ENCODE measurements around the gene GLE1. TPM values are rescaled to one million over a fixed set of nuclear protein-coding genes. Genes with fewer than 3 reads are reported as not detected.
A peak's percentile ranks its signal among the peaks of the same experiment; 100 is the strongest.

The GLE1 gene
- total RNA-seq, result 10 to 100 TPM; 51.0 to 55.7 TPM

- H3K9me3 Mint-ChIP-seq (ENCODE audit: low read depth), result no peaks in the 10 kb centered on the region
- peak within 1 kb of the TSS; percentile 93 for H3K4me3 Mint-ChIP-seq
- peak within 1 kb of the TSS; percentile 99 for H3K27ac Mint-ChIP-seq
- ATAC-seq (peak; percentile 95), DNase-seq (peak; percentile 96)
- CTCF ChIA-PET, result interaction anchor here (0.8 to 1.2 kb wide), 4 partner anchors 14 to 313 kb away, joined by 3 to 4 read pairs (median 4); partner anchors contain the start of genes ENDOG and SPTAN1
- H3K4me1 Mint-ChIP-seq, result peaks cover 32% of the 10 kb centered on the region
- H3K27me3 Mint-ChIP-seq, result no peaks in the 10 kb centered on the region
- H3K36me3 Mint-ChIP-seq, result peaks cover 31% of the 10 kb centered on the region
These were observed at the start of gene GLE1 for GRCh38 chr9:128504485-128505413. GLE1 (plus strand) TSS chr9:128504719; CDS start chr9:128504806, 87 bp downstream.

GRCh38 chr9:128454991-128455390 is 49.5 kb upstream of the GLE1 start:
- DNase-seq (no peak), ATAC-seq (no peak)
- Mint-ChIP-seq H3K27ac (no peak overlapping the region), H3K27me3 (no peaks in the 10 kb centered on the region), H3K4me1 (peaks cover 21% of the 10 kb centered on the region), H3K9me3 (ENCODE audit: low read depth) (no peaks in the 10 kb centered on the region), H3K4me3 (peak overlapping the region; percentile 8), H3K36me3 (peaks cover 2% of the 10 kb centered on the region)
- CTCF ChIA-PET, result interaction anchor here (1.1 to 1.3 kb wide), 2 partner anchors 16 to 159 kb away, joined by 3 to 6 read pairs; no protein-coding TSS in a partner anchor

GRCh38 chr9:128455849-128456612 is 48.5 kb upstream of the GLE1 start, which contains the start of gene ODF2:
ODF2 (plus strand) TSS chr9:128456006; CDS start chr9:128456092, 86 bp downstream.
- Mint-ChIP-seq H3K36me3 (peaks cover 9% of the 10 kb centered on the region), H3K9me3 (ENCODE audit: low read depth) (no peaks in the 10 kb centered on the region), H3K27me3 (no peaks in the 10 kb centered on the region), H3K4me3 (peak within 1 kb of the TSS; percentile 85), H3K27ac (peak within 1 kb of the TSS; percentile 89), H3K4me1 (peaks cover 21% of the 10 kb centered on the region)
- CTCF ChIA-PET, result interaction anchor here (1.3 kb wide), 1 partner anchor 17 kb away, joined by 6 read pairs; no protein-coding TSS in a partner anchor
- DNase-seq (peak; percentile 99), ATAC-seq (peak; percentile 90)

GRCh38 chr9:128456613-128457061 is 47.9 kb upstream of the GLE1 start:
- H3K4me1 Mint-ChIP-seq, result peaks cover 21% of the 10 kb centered on the region
- peak overlapping the region; percentile 85 for H3K4me3 Mint-ChIP-seq
- no peaks in the 10 kb centered on the region for H3K9me3 Mint-ChIP-seq (ENCODE audit: low read depth)
- CTCF ChIA-PET, result interaction anchor here (1.2 kb wide), 1 partner anchor 94 kb away, joined by 5 read pairs; no protein-coding TSS in a partner anchor
- DNase-seq (peak; percentile 85), ATAC-seq (peak; percentile 73)
- H3K27ac Mint-ChIP-seq, result peak overlapping the region; percentile 89
- peaks cover 12% of the 10 kb centered on the region for H3K36me3 Mint-ChIP-seq
- H3K27me3 Mint-ChIP-seq, result no peaks in the 10 kb centered on the region

- H3K27ac Mint-ChIP-seq, result no peak overlapping the region
- no peak for ATAC-seq
- CTCF ChIA-PET, result interaction anchor here (1.2 kb wide), 1 partner anchor 95 kb away, joined by 5 read pairs; no protein-coding TSS in a partner anchor
- peaks cover 15% of the 10 kb centered on the region for H3K36me3 Mint-ChIP-seq
- peak overlapping the region; percentile 85 for H3K4me3 Mint-ChIP-seq
- peaks cover 21% of the 10 kb centered on the region for H3K4me1 Mint-ChIP-seq
- H3K9me3 Mint-ChIP-seq (ENCODE audit: low read depth), result no peaks in the 10 kb centered on the region
- H3K27me3 Mint-ChIP-seq, result no peaks in the 10 kb centered on the region
- no peak for DNase-seq
These were observed 47.3 kb upstream of the GLE1 start for GRCh38 chr9:128457207-128457606.

GRCh38 chr9:128459011-128459410 is 45.5 kb upstream of the GLE1 start:
- no peak for DNase-seq
- H3K9me3 Mint-ChIP-seq (ENCODE audit: low read depth), result no peaks in the 10 kb centered on the region
- ATAC-seq, result no peak
- H3K4me3 Mint-ChIP-seq, result no peak overlapping the region
- peaks cover 21% of the 10 kb centered on the region for H3K4me1 Mint-ChIP-seq
- CTCF ChIA-PET, result interaction anchor here (2.2 kb wide), 1 partner anchor 20 kb away, joined by 7 read pairs; no protein-coding TSS in a partner anchor
- no peaks in the 10 kb centered on the region for H3K27me3 Mint-ChIP-seq
- no peak overlapping the region for H3K27ac Mint-ChIP-seq
- H3K36me3 Mint-ChIP-seq, result peaks cover 27% of the 10 kb centered on the region

GRCh38 chr9:128469070-128469469 is 35.4 kb upstream of the GLE1 start:
- no peak overlapping the region for H3K27ac Mint-ChIP-seq
- DNase-seq, result no peak
- CTCF ChIA-PET, result interaction anchor here (1.1 kb wide), 1 partner anchor 30 kb away, joined by 3 read pairs; no protein-coding TSS in a partner anchor
- no peak overlapping the region for H3K4me3 Mint-ChIP-seq
- no peaks in the 10 kb centered on the region for H3K9me3 Mint-ChIP-seq (ENCODE audit: low read depth)
- no peaks in the 10 kb centered on the region for H3K27me3 Mint-ChIP-seq
- H3K4me1 Mint-ChIP-seq, result peaks cover 2% of the 10 kb centered on the region
- peaks cover 27% of the 10 kb centered on the region for H3K36me3 Mint-ChIP-seq
- no peak for ATAC-seq

GRCh38 chr9:128470560-128470959 is 34.0 kb upstream of the GLE1 start:
- Mint-ChIP-seq H3K9me3 (ENCODE audit: low read depth) (no peaks in the 10 kb centered on the region), H3K27ac (peak overlapping the region; percentile 44), H3K4me1 (peaks cover 2% of the 10 kb centered on the region), H3K27me3 (no peaks in the 10 kb centered on the region), H3K4me3 (no peak overlapping the region), H3K36me3 (peaks cover 35% of the 10 kb centered on the region)
- ATAC-seq (no peak), DNase-seq (no peak)
- CTCF ChIA-PET, result no interaction called here

- DNase-seq (no peak), ATAC-seq (no peak)
- CTCF ChIA-PET, result no interaction called here
- Mint-ChIP-seq H3K27me3 (no peaks in the 10 kb centered on the region), H3K4me3 (no peak overlapping the region), H3K36me3 (peaks cover 35% of the 10 kb centered on the region), H3K9me3 (ENCODE audit: low read depth) (no peaks in the 10 kb centered on the region), H3K4me1 (peaks cover 2% of the 10 kb centered on the region), H3K27ac (no peak overlapping the region)
These were observed 31.4 kb upstream of the GLE1 start for GRCh38 chr9:128473104-128473503.

GRCh38 chr9:128475867-128476266 is 28.7 kb upstream of the GLE1 start:
- no peaks in the 10 kb centered on the region for H3K27me3 Mint-ChIP-seq
- CTCF ChIA-PET, result no interaction called here
- ATAC-seq (no peak), DNase-seq (no peak)
- H3K4me1 Mint-ChIP-seq, result no peaks in the 10 kb centered on the region
- no peaks in the 10 kb centered on the region for H3K9me3 Mint-ChIP-seq (ENCODE audit: low read depth)
- no peak overlapping the region for H3K27ac Mint-ChIP-seq
- peaks cover 36% of the 10 kb centered on the region for H3K36me3 Mint-ChIP-seq
- H3K4me3 Mint-ChIP-seq, result no peak overlapping the region

- Mint-ChIP-seq H3K27ac (no peak overlapping the region), H3K4me3 (no peak overlapping the region), H3K9me3 (ENCODE audit: low read depth) (no peaks in the 10 kb centered on the region), H3K4me1 (no peaks in the 10 kb centered on the region), H3K36me3 (peaks cover 38% of the 10 kb centered on the region), H3K27me3 (no peaks in the 10 kb centered on the region)
- DNase-seq, result no peak
- CTCF ChIA-PET, result interaction anchor here (0.8 kb wide), 1 partner anchor 184 kb away, joined by 4 read pairs; no protein-coding TSS in a partner anchor
- no peak for ATAC-seq
These were observed 25.3 kb upstream of the GLE1 start for GRCh38 chr9:128479262-128479661.

GRCh38 chr9:128481561-128481960 is 23.0 kb upstream of the GLE1 start:
- DNase-seq (no peak), ATAC-seq (no peak)
- CTCF ChIA-PET, result no interaction called here
- Mint-ChIP-seq H3K27me3 (no peaks in the 10 kb centered on the region), H3K4me3 (no peak overlapping the region), H3K9me3 (ENCODE audit: low read depth) (no peaks in the 10 kb centered on the region), H3K4me1 (no peaks in the 10 kb centered on the region), H3K27ac (no peak overlapping the region), H3K36me3 (peaks cover 37% of the 10 kb centered on the region)

GRCh38 chr9:128482186-128482585 is 22.3 kb upstream of the GLE1 start:
- no peak for ATAC-seq
- peaks cover 40% of the 10 kb centered on the region for H3K36me3 Mint-ChIP-seq
- no peaks in the 10 kb centered on the region for H3K27me3 Mint-ChIP-seq
- H3K27ac Mint-ChIP-seq, result no peak overlapping the region
- no peaks in the 10 kb centered on the region for H3K9me3 Mint-ChIP-seq (ENCODE audit: low read depth)
- H3K4me3 Mint-ChIP-seq, result no peak overlapping the region
- CTCF ChIA-PET, result interaction anchor here (1.0 kb wide), 1 partner anchor 60 kb away, joined by 3 read pairs; no protein-coding TSS in a partner anchor
- DNase-seq, result no peak
- H3K4me1 Mint-ChIP-seq, result no peaks in the 10 kb centered on the region
